Trophoblast cell (in vitro differentiated cells and primary cell): ENCODE measurements around the gene LRRC45.

Source experiments
- DNase-seq, 2 donors: peaks; one replicate each; pipeline ENCODE4 v3.0.0-alpha.2; 2016
- H2AFZ ChIP-seq: 2 replicates; pipeline ENCODE4 v1.6.1; 2013; ENCODE audit warnings: low read length, moderate library complexity, mild to moderate bottlenecking; ENCODE audit not compliant: insufficient read depth, poor library complexity
- H2AK5ac ChIP-seq: 2 replicates; pipeline ENCODE4 v1.6.1; 2013; ENCODE audit warnings: mild to moderate bottlenecking, low read length
- H2BK120ac ChIP-seq: 2 replicates; pipeline ENCODE4 v1.6.1; 2013; ENCODE audit warnings: low read length, mild to moderate bottlenecking, moderate library complexity; ENCODE audit not compliant: insufficient read depth, poor library complexity
- H2BK12ac ChIP-seq: 2 replicates; pipeline ENCODE4 v1.6.1; 2013; ENCODE audit warnings: mild to moderate bottlenecking, low read length, moderate library complexity
- H2BK5ac ChIP-seq: 2 replicates; pipeline ENCODE4 v1.6.1; 2013; ENCODE audit warnings: low read length, low read depth, moderate library complexity, mild to moderate bottlenecking; ENCODE audit not compliant: poor library complexity
- H3K14ac ChIP-seq: 2 replicates; pipeline ENCODE4 v1.6.1; 2013; ENCODE audit warnings: mild to moderate bottlenecking, low read length
- H3K18ac ChIP-seq: 2 replicates; pipeline ENCODE4 v1.6.1; 2013; ENCODE audit warnings: mild to moderate bottlenecking, low read length
- H3K23ac ChIP-seq: 2 replicates; pipeline ENCODE4 v1.6.1; 2013; ENCODE audit warnings: low read length
- H3K27ac ChIP-seq: 2 replicates; pipeline ENCODE4 v1.5.1; 2013; ENCODE audit warnings: low read depth, mild to moderate bottlenecking, inconsistent platforms, low read length, moderate library complexity
- H3K27me3 ChIP-seq: 2 replicates; pipeline ENCODE4 v1.6.1; 2013; ENCODE audit warnings: inconsistent platforms, mild to moderate bottlenecking, low read length, moderate library complexity; ENCODE audit not compliant: insufficient read depth
- H3K36me3 ChIP-seq, 2 experiments: 1 replicate in 1 of 2; 2 replicates in 1 of 2; pipeline ENCODE4 v1.6.1; 2013; ENCODE audit warnings: low read length in 2 of 2, mild to moderate bottlenecking in 2 of 2, moderate library complexity in 1 of 2; ENCODE audit not compliant: insufficient read depth in 2 of 2, control insufficient read depth in 1 of 2
- H3K4ac ChIP-seq: 2 replicates; pipeline ENCODE4 v1.6.1; 2013; ENCODE audit warnings: low read depth, mild to moderate bottlenecking, low read length, moderate library complexity
- H3K4me1 ChIP-seq, 2 experiments: 1 replicate in 1 of 2; 2 replicates in 1 of 2; pipeline ENCODE4 v1.6.1; 2013; ENCODE audit warnings: low read length in 2 of 2, mild to moderate bottlenecking in 2 of 2, moderate library complexity in 1 of 2; ENCODE audit not compliant: insufficient read depth in 2 of 2, control insufficient read depth in 1 of 2
- H3K4me2 ChIP-seq: 2 replicates; pipeline ENCODE4 v1.6.1; 2013; ENCODE audit warnings: inconsistent platforms, mild to moderate bottlenecking, low read length, moderate library complexity
- H3K4me3 ChIP-seq: 2 replicates; pipeline ENCODE4 v1.5.1; 2013; ENCODE audit warnings: mild to moderate bottlenecking, low read depth, low read length, inconsistent platforms
- H3K79me1 ChIP-seq: one replicate; pipeline ENCODE4 v1.6.1; 2013; ENCODE audit warnings: low read length
- H3K79me2 ChIP-seq: 2 replicates; pipeline ENCODE4 v1.6.1; 2013; ENCODE audit warnings: low read length, mild to moderate bottlenecking; ENCODE audit not compliant: control insufficient read depth, insufficient read depth, poor library complexity
- H3K9ac ChIP-seq: 2 replicates; pipeline ENCODE4 v1.6.1; 2013; ENCODE audit warnings: mild to moderate bottlenecking, low read length
- H3K9me3 ChIP-seq: 2 replicates; pipeline ENCODE4 v1.6.1; 2013; ENCODE audit warnings: low read depth, mild to moderate bottlenecking, control low read depth, inconsistent platforms, low read length; ENCODE audit not compliant: insufficient read depth
- H4K12ac ChIP-seq: 2 replicates; pipeline ENCODE4 v1.6.1; 2013; ENCODE audit warnings: low read depth, mild to moderate bottlenecking, low read length, moderate library complexity
- H4K8ac ChIP-seq: 2 replicates; pipeline ENCODE4 v1.6.1; 2013; ENCODE audit warnings: low read depth, mild to moderate bottlenecking, low read length, moderate library complexity
- H4K91ac ChIP-seq: one replicate; pipeline ENCODE4 v1.6.1; 2013; ENCODE audit warnings: low read depth, mild to moderate bottlenecking, low read length, moderate library complexity
- WGBS: extraction: QIAGEN DNeasy Blood & Tissue Kit; methylation state at CpG from one replicate; pipeline ENCODE4 v1.1.7; 2013; ENCODE audit warnings: missing lambda C conversion rate; ENCODE audit not compliant: insufficient read length, insufficient coverage; ENCODE audit errors: extremely low coverage; 5-methylcytosine and 5-hydroxymethylcytosine counted together

The LRRC45 gene

GRCh38 chr17:82076018-82076784 lies 53.1 kb downstream of the LRRC45 start:
- Histone ChIP-seq H3K9ac (no peak overlapping the region), H3K79me1 (no peaks in the 10 kb centered on the region), H3K4ac (no peak overlapping the region), H3K27me3 (no peaks in the 10 kb centered on the region), H4K8ac (no peak overlapping the region), H3K9me3 (peaks cover 2% of the 10 kb centered on the region), H3K79me2 (no peaks in the 10 kb centered on the region), H3K4me3 (no peak overlapping the region), H4K12ac (peak overlapping the region; percentile 2), H3K23ac (no peak overlapping the region), H2BK120ac (no peak overlapping the region), H3K36me3 (peaks cover 37 to 39% of the 10 kb centered on the region in 2 experiments), H2AK5ac (no peak overlapping the region), H2BK5ac (no peak overlapping the region), H3K4me1 (no peaks in the 10 kb centered on the region), H2BK12ac (no peak overlapping the region), H2AFZ (no peak overlapping the region), H3K18ac (no peak overlapping the region), H3K27ac (no peak overlapping the region), H4K91ac (no peak overlapping the region), H3K14ac (no peak overlapping the region), H3K4me2 (no peak overlapping the region)
- DNase-seq, result peak in 1 of 2 donors; percentile 61
- WGBS, result no CpG with 5 or more reads among the region's 25 CpGs

- Histone ChIP-seq H3K4me3 (no peak overlapping the region), H3K4me2 (no peak overlapping the region), H4K8ac (no peak overlapping the region), H2BK120ac (no peak overlapping the region), H4K12ac (no peak overlapping the region), H3K79me2 (no peaks in the 10 kb centered on the region), H3K36me3 (peaks cover 44 to 47% of the 10 kb centered on the region in 2 experiments), H3K27me3 (no peaks in the 10 kb centered on the region), H3K9me3 (peaks cover 4% of the 10 kb centered on the region), H4K91ac (no peak overlapping the region), H3K27ac (no peak overlapping the region), H3K4ac (no peak overlapping the region), H3K9ac (no peak overlapping the region), H2AK5ac (no peak overlapping the region), H3K14ac (no peak overlapping the region), H3K79me1 (no peaks in the 10 kb centered on the region), H3K18ac (no peak overlapping the region), H2AFZ (no peak overlapping the region), H2BK12ac (no peak overlapping the region), H3K4me1 (no peaks in the 10 kb centered on the region), H2BK5ac (no peak overlapping the region), H3K23ac (no peak overlapping the region)
- DNase-seq, result no peak
- WGBS, result no CpG with 5 or more reads among the region's 21 CpGs
These were observed 53.9 kb downstream of the LRRC45 start for GRCh38 chr17:82076785-82077591.

GRCh38 chr17:82077617-82078358 lies 54.7 kb downstream of the LRRC45 start:
- no peak overlapping the region for H3K14ac ChIP-seq
- H3K9ac ChIP-seq, result no peak overlapping the region
- H3K4me1 ChIP-seq, result no peaks in the 10 kb centered on the region
- peaks cover 52 to 55% of the 10 kb centered on the region in 2 experiments for H3K36me3 ChIP-seq
- no peak overlapping the region for H3K18ac ChIP-seq
- H3K23ac ChIP-seq, result no peak overlapping the region
- no peak overlapping the region for H3K4me2 ChIP-seq
- H2BK5ac ChIP-seq, result no peak overlapping the region
- H3K27ac ChIP-seq, result no peak overlapping the region
- H3K4me3 ChIP-seq, result no peak overlapping the region
- H3K4ac ChIP-seq, result no peak overlapping the region
- DNase-seq, result peak in 1 of 2 donors; percentile 50
- no peak overlapping the region for H2BK12ac ChIP-seq
- H4K12ac ChIP-seq, result no peak overlapping the region
- H3K9me3 ChIP-seq, result peaks cover 4% of the 10 kb centered on the region
- H3K79me2 ChIP-seq, result no peaks in the 10 kb centered on the region
- no peak overlapping the region for H4K8ac ChIP-seq
- no peak overlapping the region for H4K91ac ChIP-seq
- no CpG with 5 or more reads among the region's 28 CpGs for WGBS
- no peak overlapping the region for H2AFZ ChIP-seq
- H3K79me1 ChIP-seq, result no peaks in the 10 kb centered on the region
- H2BK120ac ChIP-seq, result no peak overlapping the region
- H3K27me3 ChIP-seq, result no peaks in the 10 kb centered on the region
- no peak overlapping the region for H2AK5ac ChIP-seq

GRCh38 chr17:82078433-82078832 lies 55.3 kb downstream of the LRRC45 start:
- Histone ChIP-seq H4K8ac (no peak overlapping the region), H3K23ac (no peak overlapping the region), H3K9ac (no peak overlapping the region), H3K79me2 (no peaks in the 10 kb centered on the region), H3K4ac (no peak overlapping the region), H3K18ac (no peak overlapping the region), H3K4me1 (no peaks in the 10 kb centered on the region), H2AK5ac (no peak overlapping the region), H3K79me1 (no peaks in the 10 kb centered on the region), H2BK12ac (no peak overlapping the region), H3K14ac (no peak overlapping the region), H3K27ac (no peak overlapping the region), H3K36me3 (peaks cover 59 to 61% of the 10 kb centered on the region in 2 experiments), H4K12ac (no peak overlapping the region), H3K4me3 (no peak overlapping the region), H3K9me3 (peaks cover 4% of the 10 kb centered on the region), H4K91ac (no peak overlapping the region), H2AFZ (no peak overlapping the region), H3K27me3 (no peaks in the 10 kb centered on the region), H2BK5ac (no peak overlapping the region), H3K4me2 (no peak overlapping the region), H2BK120ac (no peak overlapping the region)
- WGBS, result no CpG with 5 or more reads among the region's 18 CpGs
- no peak for DNase-seq
